HG03135 (cell line): ENCODE results near the gene ASB8.
"Not testable (repeated sequence)": the region's sequence is repeated elsewhere in the genome, so short reads cannot be mapped to it uniquely, and the experiment has no call there.

Experiments
- ATAC-seq: cut with Tn5 transposase; IDR thresholded peaks from one replicate; pipeline ENCODE4 v1.9.1; 2021; ENCODE audit warnings: mild to moderate bottlenecking, moderate library complexity; ENCODE audit not compliant: unreplicated experiment

ASB8 gene

DNA sequence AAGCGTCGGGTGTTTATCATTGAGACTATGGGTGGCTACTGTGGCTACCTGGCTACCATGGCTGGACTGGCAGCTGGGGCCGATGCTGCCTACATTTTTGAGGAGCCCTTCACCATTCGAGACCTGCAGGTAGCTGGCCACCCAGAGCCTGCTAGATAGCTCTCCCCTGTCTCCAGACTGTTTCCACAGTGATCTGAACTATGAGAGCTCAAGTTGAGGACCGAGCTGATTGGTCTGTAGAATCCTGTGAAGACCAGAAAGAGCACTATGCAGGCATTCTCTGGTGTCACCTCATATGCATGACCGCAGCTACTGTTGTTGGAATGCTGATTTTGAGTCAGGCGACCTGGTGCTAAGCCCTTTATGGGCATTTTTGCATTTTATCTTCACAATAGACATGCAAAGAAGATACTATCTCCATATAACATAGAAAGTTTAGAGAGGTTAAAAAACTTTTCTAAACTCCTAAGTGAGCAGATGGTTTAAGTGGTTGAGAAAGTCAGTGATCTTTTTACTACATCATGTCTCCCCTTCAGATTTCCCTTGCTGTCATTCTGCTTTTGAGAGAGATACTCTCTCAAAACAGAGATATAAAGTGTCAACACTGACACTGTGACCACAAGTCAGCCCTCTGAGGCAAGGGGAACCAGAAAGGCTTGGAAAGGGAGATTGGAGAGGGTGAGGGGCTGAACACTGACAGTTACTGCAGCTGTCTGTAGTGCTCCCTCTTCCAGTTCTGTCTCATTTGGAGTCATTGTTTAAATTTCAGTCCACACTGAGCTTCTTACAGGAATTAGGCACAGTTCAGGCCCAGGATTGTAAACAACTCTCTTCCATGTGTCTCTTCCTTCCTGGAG lies 14.3 kb downstream of the ASB8 start:
- no peak for ATAC-seq

DNA sequence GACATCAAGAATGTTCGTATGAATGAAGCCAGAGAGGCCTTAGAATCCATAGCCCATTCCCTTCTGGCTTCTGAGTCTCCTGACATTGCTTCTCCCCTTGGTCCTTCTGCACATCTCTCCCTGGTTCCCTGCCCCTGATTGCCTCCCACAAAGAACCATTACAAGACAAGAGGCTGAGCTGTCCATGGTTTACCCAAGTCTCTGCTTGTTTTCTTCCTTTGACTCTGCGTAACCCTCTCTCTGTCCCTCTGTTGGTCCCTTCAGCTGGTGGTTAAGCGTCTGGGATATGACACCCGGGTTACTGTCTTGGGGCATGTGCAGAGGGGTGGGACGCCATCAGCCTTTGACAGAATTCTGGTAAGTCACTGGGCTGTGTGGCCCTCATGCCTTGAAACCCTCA lies 22.3 kb downstream of the ASB8 start:
- ATAC-seq: no peak

GRCh38 chr12:48132826-48133225 lies 24.5 kb downstream of the ASB8 start:
- ATAC-seq: no peak

- no peak for ATAC-seq
These were observed 25.8 kb downstream of the ASB8 start for GRCh38 chr12:48131517-48131916.

DNA sequence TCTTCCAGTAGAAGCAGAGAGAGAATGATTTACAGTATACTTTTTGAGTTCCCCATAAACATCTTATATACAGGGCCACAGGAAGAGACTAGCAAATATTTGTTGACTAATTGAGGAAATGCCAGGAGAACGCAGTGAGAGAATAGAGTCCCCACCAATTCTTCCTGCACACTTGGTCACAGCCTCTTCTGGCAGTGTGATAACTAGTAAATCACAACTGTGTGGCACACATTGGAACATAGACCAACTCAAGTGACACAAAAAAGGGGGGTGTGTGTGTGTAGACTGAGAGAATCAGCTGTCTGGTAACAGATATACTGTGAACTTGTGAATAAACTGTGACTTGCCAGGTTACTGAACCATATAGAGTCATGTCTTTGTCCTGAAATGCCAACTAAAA lies 27.9 kb downstream of the ASB8 start:
- ATAC-seq: no peak

DNA sequence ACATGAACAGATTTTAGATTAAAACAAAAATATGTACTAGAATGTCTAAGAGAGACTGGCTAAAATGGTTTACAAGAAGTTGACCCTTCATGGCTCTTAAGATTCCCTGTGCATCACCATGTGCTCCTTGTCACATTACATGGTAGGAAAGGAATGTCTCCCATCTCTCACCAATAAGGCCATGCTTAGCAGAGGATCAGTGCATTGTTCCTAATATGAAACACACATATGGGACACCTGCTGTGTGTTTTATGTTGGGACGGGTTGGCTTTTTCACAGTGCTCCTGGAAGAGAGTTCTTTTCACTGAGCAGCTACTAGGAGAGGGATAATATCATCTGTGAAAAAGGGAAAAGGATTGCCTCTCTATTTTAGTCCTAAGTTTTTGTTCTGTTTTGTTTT lies 28.5 kb downstream of the ASB8 start:
- ATAC-seq: no peak

- no peak for ATAC-seq
These were observed 30.2 kb downstream of the ASB8 start for GRCh38 chr12:48126953-48127630.

DNA sequence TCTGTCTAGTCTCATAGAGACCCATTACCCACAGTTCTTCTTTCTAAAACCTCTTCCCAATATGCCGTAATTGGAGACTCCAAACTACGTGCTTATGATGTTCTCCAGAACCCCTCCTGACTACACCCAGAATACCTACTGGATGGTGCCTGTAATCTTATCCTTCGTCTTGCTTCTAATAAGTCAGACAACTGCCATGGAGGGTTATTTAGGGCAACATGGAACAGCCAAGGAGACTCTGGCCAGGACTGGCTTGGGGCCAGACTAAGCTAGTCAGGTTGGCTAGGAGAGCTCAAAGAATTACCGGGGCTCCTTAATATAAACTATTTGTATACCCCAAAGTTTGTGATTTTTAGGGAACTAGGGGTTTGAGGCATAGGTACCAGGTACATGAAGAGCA lies 31.3 kb downstream of the ASB8 start:
- ATAC-seq: no peak

DNA sequence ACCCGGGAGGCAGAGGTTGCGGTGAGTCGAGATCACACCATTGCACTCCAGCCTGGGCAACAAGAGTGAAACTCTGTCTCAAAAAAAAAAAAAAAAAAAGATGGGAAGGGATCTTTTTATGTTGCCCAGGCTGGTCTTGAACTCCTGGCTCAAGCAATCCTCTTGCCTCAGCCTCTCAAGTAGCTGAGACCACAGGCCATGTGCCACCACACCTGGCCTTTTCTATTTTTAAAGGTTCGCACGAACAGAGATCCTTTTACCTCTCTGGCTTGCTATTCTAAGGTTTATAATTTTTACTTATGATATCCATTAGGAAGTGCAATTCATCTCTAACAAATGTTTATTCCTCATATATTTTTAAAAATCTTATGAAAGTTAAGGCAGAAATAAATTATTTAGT lies 31.8 kb downstream of the ASB8 start:
- ATAC-seq: not testable (repeated sequence)

GRCh38 chr12:48123169-48123568 lies 34.1 kb downstream of the ASB8 start:
- no peak for ATAC-seq

DNA sequence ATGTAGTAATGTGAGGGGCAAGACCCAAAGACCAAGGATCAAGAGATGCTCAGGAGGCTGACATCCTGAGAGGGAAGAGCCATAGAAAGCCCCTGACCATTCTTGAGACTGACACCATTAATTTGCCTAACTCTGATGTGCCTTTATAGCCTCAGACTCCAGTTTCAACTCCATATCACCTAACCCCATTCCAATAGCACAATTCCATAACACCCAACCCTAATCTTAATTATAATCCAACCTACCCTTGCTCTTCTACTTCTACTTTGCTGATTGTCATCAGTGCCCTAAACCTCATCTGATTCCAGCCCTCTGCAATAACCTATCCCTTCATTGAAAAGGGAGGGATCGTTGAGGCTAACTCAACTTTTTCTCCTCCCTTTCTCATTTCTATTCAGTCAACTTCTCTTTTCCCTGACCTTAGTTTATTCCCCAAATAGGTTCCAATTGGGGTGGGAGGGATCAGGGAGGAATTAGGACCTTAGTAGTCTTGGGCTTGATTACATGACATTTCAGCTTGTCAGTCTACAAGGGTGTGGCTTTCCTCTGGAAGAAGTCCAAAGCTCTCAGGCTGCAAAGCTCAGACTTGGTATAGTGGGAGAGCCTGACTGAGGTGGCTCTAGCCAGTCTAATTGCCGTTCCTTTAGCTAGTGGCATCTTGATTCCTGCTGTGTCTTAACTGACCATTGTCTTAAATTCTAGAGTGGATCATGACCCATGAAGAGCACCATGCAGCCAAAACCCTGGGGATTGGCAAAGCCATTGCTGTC lies 35.1 kb downstream of the ASB8 start:
- ATAC-seq: no peak

DNA sequence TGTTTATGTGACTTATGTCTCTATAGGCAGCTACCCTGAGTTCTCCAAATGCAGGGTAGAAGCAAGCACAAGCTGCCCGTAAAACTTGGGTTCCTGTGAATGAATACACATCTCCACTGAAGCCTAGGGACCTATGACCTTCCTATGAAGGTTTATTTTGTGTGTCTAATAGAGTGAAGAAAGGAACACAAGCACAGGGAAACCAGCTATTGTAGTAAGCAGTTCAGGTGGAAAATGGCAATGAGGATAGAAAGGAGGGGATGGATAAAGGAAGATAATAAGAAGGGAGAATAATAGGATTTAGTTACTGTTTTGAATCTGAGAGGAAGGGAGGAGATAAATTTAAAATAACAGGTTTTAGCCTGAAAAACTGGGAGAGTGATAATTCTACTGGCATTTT lies 35.8 kb downstream of the ASB8 start:
- no peak for ATAC-seq

DNA sequence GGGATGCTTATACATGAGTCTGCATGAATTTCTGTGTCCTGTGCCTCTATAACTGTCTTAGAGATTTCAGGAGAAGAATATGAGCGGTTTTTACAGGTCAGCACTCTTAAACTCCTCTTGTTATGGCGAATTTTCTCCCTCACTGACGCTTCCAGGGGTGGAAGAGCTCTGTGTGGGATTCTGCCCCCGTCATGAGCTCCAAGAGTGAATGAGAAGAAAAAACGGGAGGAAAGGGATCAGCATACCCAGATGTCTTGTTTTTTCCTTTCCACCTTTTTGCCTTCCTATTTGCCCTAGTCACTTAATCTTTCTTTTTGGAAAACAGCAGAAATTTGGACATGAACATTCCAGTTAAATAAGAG lies 37.5 kb downstream of the ASB8 start:
- ATAC-seq: no peak

DNA sequence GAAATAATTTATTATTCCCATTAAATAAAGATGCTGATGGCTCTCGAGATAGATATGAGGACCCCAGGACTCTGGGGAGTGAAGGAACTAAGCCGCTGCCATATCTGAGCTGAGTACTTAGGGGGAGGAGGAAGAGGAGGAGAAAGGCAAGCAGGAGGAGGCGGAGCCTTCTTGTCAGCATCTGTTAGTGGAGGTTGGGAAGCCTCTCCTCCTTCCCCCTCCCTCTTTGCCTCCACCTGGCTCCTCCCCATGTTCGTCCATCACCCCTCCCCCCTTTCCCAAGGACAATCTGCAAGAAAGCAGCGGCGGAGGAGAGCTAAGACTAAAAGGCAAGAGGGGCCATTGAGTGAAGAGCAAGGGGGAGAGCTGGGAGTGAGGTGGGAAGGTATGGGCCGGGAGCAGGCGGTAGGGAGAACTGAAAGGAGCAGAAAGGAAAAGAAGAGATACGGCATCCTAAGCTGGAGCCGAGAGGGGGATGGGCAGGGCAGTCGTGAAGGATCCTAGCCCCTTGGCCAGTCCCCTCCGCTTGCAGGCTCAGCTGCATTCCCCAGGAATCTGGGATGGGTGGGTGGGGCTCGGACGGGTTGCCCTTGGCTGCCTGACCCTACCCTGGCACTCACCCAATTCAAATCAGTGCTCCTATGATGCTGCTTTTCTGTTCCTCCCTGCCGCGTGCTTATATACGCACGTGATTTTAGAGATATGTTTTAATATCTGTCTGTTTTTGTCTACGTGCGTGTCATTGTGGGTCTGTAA lies 38.1 kb downstream of the ASB8 start, which contains the start of gene PFKM:
TSS of gene PFKM (plus strand) at position 287 of the 756 bp plus-strand sequence. CDS start 3,411 bp downstream, outside the sequence.
- peak; percentile 96 for ATAC-seq

DNA sequence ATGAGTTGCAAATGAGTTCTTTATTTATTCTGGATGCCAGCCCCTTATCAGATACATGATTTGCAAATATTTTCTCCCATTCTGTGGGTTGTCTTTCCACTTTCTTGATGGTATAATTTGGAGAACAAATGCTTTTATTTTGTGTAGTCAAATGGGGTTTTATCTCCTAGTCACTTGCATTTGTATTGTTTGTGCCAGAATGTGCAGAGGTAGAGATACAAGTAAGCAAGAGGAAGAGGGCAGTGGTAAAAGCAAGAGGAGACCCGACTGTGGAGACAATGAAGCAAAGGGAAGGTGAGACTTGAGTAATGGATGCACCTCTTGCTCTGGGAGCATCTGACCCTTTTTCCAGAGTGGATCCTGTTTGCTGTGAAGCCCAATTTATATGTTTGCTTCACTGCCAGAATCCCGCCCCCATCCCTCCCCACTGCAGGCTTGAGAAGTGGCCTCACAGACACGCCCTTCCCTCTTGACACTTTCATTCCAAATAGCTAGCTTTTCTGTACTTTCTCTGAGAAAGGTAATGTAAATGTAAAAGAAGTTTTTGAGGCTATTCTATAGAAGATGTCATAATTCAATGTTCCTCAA lies 38.9 kb downstream of the ASB8 start:
- ATAC-seq: no peak

DNA sequence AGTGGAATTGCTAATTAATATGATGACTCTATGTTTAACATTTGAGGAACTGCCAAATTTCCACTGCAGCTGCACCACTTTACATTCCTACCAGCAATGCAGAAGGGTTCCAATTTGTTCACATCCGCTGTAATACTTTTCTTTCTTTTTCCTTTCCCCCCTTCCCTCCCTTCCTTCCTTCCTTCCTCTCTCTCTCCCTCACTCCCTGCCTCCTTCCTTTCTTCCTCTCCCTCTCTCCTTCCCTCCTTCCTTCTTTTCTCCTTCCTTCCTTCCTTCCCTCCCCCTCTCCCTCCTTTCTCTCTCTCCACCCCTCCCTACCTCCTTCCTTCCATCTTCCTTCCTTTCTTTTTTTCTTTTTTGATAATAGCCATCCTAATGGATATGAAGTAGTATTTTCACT lies 41.4 kb downstream of the ASB8 start:
- no peak for ATAC-seq

DNA sequence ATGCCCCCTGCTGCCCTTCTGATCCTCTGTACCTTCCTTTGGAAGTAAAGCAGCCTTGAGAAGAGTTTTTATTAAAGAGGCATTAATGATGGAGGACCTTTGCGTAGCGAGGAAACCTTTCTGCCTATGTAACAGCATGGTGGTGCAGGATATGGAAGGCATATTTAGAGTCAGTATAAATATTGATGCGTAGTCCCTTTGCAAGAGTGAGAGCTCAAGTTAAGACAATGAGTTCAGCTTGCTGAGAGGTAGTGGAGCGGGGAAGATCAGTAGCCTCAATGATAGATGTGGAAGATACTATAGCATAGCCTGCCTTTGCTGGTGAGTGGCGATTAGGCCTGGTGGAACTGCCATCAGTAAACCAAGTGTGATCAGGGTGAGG lies 46.0 kb downstream of the ASB8 start:
- ATAC-seq: not testable (repeated sequence)

DNA sequence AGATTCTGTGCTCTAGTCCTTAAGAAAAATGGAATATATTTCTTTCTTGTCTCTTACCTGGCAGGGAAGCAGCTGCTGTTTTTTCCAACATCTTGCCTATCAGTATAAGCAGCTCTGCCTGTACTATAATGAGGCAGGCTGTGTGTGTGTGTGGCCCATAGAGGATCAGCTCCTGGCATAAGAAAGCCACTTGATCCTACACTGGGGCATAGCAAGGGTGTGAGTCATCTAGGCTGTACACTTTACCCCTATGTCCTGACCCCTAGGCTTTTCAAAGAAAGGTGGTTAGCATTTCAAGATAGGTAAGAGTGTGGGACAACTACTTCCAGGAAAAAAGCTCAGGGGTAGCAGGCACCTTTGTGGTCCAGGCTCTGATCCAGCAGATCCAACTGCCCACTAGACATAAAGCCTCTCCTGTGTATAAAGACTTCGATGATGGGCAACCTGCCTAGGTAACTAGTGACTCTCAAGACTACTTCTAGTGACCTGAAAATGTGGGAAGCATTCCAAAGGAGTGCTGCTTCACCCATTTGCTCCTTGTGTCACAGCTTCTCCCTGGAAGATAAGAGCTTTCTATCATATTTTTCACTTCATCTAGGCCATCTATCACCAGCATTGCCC lies 46.5 kb downstream of the ASB8 start:
- ATAC-seq: no peak

DNA sequence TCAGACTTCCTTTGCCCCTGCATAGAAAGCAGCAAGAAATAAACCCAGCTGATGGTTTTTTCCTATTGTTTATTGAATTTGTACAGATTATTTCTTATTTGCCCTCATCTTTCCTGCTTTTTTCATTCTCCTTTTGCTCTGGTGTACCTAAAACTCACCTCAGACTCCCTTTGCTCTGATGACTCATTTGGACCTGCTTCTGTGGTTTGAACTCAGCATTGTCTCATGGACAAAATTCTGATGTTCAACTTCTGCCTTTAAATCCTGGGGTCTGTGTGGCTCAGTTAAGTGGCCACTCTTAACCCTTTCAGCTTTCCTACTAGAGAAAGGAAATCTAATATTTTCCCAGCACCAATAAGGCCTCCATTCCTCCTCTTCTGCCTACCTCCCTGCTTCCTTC lies 47.9 kb downstream of the ASB8 start:
- no peak for ATAC-seq
